Activated B cell treated with CpG ODN at 0.5 μM for 24 hours (primary cell): ENCODE measurements around the gene HGFAC. TPM values are rescaled to one million over a fixed set of nuclear protein-coding genes. Genes with fewer than 3 reads are reported as not detected.
"Not testable (repeated sequence)": the region's sequence is repeated elsewhere in the genome, so short reads cannot be mapped to it uniquely, and the experiment has no call there.

Experiments used
- ATAC-seq: fragments of 200-7000 bp; cut with Tn5 transposase; one replicate; pipeline ENCODE4 v1.10.0; 2021; ENCODE audit warnings: low read depth, mild to moderate bottlenecking, moderate library complexity
- CTCF ChIA-PET: fragments of 350-600 bp; sonication (Branson Sonifier 250); formaldehyde crosslinking; loops from one replicate; lab custom pipeline; 2021; ENCODE audit warnings: antibody characterized with exemption; lab: Charles Lee
- POLR2A ChIA-PET: fragments of 350-600 bp; sonication (Branson Sonifier 250); formaldehyde crosslinking; loops from one replicate; lab custom pipeline; 2021; ENCODE audit warnings: antibody characterized with exemption; lab: Charles Lee
- DNase-seq: peaks from one replicate; pipeline ENCODE4 v3.0.0; 2022
- H3K27ac Mint-ChIP-seq: one replicate; pipeline ENCODE4 v1.8.0; 2020; ENCODE audit warnings: mixed read lengths
- H3K27me3 Mint-ChIP-seq: one replicate; pipeline ENCODE4 v1.8.0; 2021; ENCODE audit warnings: mixed read lengths
- H3K36me3 Mint-ChIP-seq: one replicate; pipeline ENCODE4 v1.8.0; 2021; ENCODE audit warnings: low read depth, mixed read lengths
- H3K4me1 Mint-ChIP-seq: one replicate; pipeline ENCODE4 v1.8.0; 2021; ENCODE audit warnings: mixed read lengths
- H3K4me3 Mint-ChIP-seq: one replicate; pipeline ENCODE4 v1.8.0; 2020; ENCODE audit warnings: mild to moderate bottlenecking, mixed read lengths
- H3K9me3 Mint-ChIP-seq: one replicate; pipeline ENCODE4 v1.8.0; 2020; ENCODE audit warnings: mixed read lengths
- intact Hi-C: fragments of 100-400 bp; cut with micrococcal nuclease; formaldehyde crosslinking; loops from one replicate; pipeline ENCODE4 v1.15.1; 2024
- total RNA-seq: library from RNA; stranded (reverse); gene quantifications from 2 replicates; pipeline ENCODE4 v1.2.3, GENCODE V29; 2022
- TF ChIP-seq, protein P1 (sequence below): fragments of 200-600 bp; IDR thresholded peaks from one replicate; pipeline ENCODE4 v1.8.0; 2022; ENCODE audit warnings: antibody characterized with exemption, mild to moderate bottlenecking

The HGFAC gene
- total RNA-seq, 1 donor from 2014 or later, result not detected

GRCh38 chr4:3449047-3449573, 7.3 kb downstream of the HGFAC start:
- intact Hi-C loops, result loop anchor here (10.0 kb wide), 1 partner anchor 224 kb away; no protein-coding TSS in a partner anchor
- ATAC-seq (no peak), DNase-seq (no peak)
- Mint-ChIP-seq H3K27me3 (peaks cover 6% of the 10 kb centered on the region), H3K4me1 (no peaks in the 10 kb centered on the region), H3K4me3 (no peak overlapping the region), H3K9me3 (no peaks in the 10 kb centered on the region), H3K36me3 (no peaks in the 10 kb centered on the region), H3K27ac (no peak overlapping the region)
- TF ChIP-seq, protein P1, sequence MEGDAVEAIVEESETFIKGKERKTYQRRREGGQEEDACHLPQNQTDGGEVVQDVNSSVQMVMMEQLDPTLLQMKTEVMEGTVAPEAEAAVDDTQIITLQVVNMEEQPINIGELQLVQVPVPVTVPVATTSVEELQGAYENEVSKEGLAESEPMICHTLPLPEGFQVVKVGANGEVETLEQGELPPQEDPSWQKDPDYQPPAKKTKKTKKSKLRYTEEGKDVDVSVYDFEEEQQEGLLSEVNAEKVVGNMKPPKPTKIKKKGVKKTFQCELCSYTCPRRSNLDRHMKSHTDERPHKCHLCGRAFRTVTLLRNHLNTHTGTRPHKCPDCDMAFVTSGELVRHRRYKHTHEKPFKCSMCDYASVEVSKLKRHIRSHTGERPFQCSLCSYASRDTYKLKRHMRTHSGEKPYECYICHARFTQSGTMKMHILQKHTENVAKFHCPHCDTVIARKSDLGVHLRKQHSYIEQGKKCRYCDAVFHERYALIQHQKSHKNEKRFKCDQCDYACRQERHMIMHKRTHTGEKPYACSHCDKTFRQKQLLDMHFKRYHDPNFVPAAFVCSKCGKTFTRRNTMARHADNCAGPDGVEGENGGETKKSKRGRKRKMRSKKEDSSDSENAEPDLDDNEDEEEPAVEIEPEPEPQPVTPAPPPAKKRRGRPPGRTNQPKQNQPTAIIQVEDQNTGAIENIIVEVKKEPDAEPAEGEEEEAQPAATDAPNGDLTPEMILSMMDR, result no peak
- ChIA-PET CTCF (no interaction called here), POLR2A (no interaction called here)

- peaks cover 6% of the 10 kb centered on the region for H3K27me3 Mint-ChIP-seq
- H3K4me3 Mint-ChIP-seq, result no peak overlapping the region
- intact Hi-C loops, result loop anchor here (10.0 kb wide), 1 partner anchor 225 kb away; no protein-coding TSS in a partner anchor
- POLR2A ChIA-PET, result no interaction called here
- H3K9me3 Mint-ChIP-seq, result peaks cover 5% of the 10 kb centered on the region
- no peaks in the 10 kb centered on the region for H3K4me1 Mint-ChIP-seq
- H3K36me3 Mint-ChIP-seq, result no peaks in the 10 kb centered on the region
- TF ChIP-seq, protein P1, result no peak
- ATAC-seq (no peak), DNase-seq (no peak)
- no peak overlapping the region for H3K27ac Mint-ChIP-seq
- CTCF ChIA-PET, result interaction anchor here (1.4 kb wide), 1 partner anchor 31 kb away, joined by 4 read pairs; no protein-coding TSS in a partner anchor
These were observed 8.1 kb downstream of the HGFAC start for GRCh38 chr4:3449574-3450534.

DNA sequence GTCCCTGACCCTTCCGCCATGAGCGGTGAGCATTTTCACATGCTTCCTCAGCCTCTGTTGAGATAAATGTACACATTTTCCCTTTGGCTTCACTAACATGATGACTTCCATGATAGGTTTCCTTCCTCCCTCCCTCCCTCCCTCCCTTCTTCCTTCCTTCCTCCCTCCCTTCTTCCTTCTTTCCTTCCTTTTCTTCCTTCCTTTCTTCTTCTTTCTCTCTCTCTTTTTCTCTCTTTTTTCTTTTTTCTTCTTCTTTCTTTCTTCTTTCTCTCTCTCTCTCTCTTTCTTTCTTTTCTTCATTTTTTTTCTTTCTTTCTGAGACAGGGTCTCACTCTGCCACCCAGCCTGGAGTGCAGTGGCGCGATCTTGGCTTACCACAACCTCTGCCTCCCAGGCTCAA, 8.9 kb downstream of the HGFAC start:
- no peak overlapping the region for H3K27ac Mint-ChIP-seq
- ChIA-PET CTCF (interaction anchor here (1.4 kb wide), 1 partner anchor 30 kb away, joined by 4 read pairs; no protein-coding TSS in a partner anchor), POLR2A (no interaction called here)
- intact Hi-C loops, result no loop called here
- TF ChIP-seq, protein P1, result no peak
- peaks cover 2% of the 10 kb centered on the region for H3K36me3 Mint-ChIP-seq
- H3K4me1 Mint-ChIP-seq, result no peaks in the 10 kb centered on the region
- DNase-seq (no peak), ATAC-seq (no peak)
- H3K4me3 Mint-ChIP-seq, result no peak overlapping the region
- peaks cover 8% of the 10 kb centered on the region for H3K27me3 Mint-ChIP-seq
- peaks cover 11% of the 10 kb centered on the region for H3K9me3 Mint-ChIP-seq

- H3K27me3 Mint-ChIP-seq, result peaks cover 8% of the 10 kb centered on the region
- POLR2A ChIA-PET, result no interaction called here
- intact Hi-C loops, result no loop called here
- H3K9me3 Mint-ChIP-seq, result peaks cover 15% of the 10 kb centered on the region
- no peaks in the 10 kb centered on the region for H3K4me1 Mint-ChIP-seq
- TF ChIP-seq, protein P1, result no peak
- no peak overlapping the region for H3K4me3 Mint-ChIP-seq
- H3K27ac Mint-ChIP-seq, result no peak overlapping the region
- no peak for ATAC-seq
- DNase-seq, result no peak
- H3K36me3 Mint-ChIP-seq, result peaks cover 2% of the 10 kb centered on the region
- CTCF ChIA-PET, result interaction anchor here (0.9 kb wide), 1 partner anchor 322 kb away, joined by 3 read pairs; no protein-coding TSS in a partner anchor
These were observed 10.2 kb downstream of the HGFAC start for GRCh38 chr4:3451956-3452355.

DNA sequence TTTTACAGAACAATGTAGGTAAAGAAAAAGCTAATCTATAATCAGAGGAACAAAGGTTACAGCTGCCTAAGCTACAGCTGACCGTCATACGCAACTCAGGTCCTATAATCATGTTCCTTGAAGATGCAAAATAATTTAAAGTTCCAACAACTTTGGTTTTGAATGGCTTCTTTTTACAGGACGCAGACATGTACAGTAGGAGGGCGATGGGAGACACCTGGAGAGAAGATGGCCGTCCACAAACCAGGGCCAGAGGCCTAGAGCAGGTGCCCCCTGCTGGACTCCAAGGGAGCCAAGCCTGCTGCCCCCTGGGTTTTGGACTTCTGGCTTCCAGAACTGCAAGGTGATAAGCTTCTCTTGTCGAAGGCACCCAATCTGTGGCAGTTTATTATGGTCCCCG, 10.6 kb downstream of the HGFAC start:
- no peak overlapping the region for H3K27ac Mint-ChIP-seq
- H3K4me1 Mint-ChIP-seq, result no peaks in the 10 kb centered on the region
- TF ChIP-seq, protein P1, result no peak
- POLR2A ChIA-PET, result no interaction called here
- ATAC-seq (no peak), DNase-seq (no peak)
- CTCF ChIA-PET, result interaction anchor here (0.9 kb wide), 1 partner anchor 323 kb away, joined by 3 read pairs; no protein-coding TSS in a partner anchor
- peaks cover 8% of the 10 kb centered on the region for H3K27me3 Mint-ChIP-seq
- intact Hi-C loops, result no loop called here
- H3K9me3 Mint-ChIP-seq, result peaks cover 15% of the 10 kb centered on the region
- H3K36me3 Mint-ChIP-seq, result peaks cover 2% of the 10 kb centered on the region
- H3K4me3 Mint-ChIP-seq, result no peak overlapping the region

DNA sequence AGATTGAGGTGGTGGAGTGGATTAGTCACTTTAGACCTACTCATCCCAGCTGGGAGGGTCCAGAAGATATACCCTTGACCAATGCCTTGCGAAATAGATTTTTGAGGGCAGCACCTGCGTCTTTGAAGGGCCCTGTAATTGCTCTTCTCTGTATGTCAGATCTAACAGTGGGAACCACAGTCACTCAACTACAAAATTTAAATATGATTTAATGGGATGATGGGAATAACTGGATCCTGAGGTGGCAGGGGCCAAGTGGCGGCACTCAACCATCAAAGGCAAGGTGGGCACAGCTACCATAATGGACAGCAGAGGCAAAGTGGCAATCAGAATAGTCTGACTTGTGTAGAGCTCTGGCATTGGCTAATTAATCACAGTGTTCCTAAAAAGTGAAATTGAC, 13.8 kb downstream of the HGFAC start:
- H3K9me3 Mint-ChIP-seq, result peaks cover 15% of the 10 kb centered on the region
- H3K36me3 Mint-ChIP-seq, ATAC-seq, DNase-seq, H3K27ac Mint-ChIP-seq, POLR2A ChIA-PET, H3K4me3 Mint-ChIP-seq, CTCF ChIA-PET, H3K4me1 Mint-ChIP-seq, intact Hi-C loops: not testable (repeated sequence)
- peaks cover 14% of the 10 kb centered on the region for H3K27me3 Mint-ChIP-seq
